ENCODE results near the gene INO80B. TPM values are rescaled to one million over a fixed set of nuclear protein-coding genes. Genes with fewer than 3 reads are reported as not detected.

Gene INO80B
- total RNA-seq, 2 donors from 2014 or later, result 15.4 to 17.8 TPM

- H3K27me3 ChIP-seq (replicated peaks; ENCODE audit: insufficient read depth), result no peaks in the 10 kb centered on the region
- H3K9me3 ChIP-seq, result no peaks in the 10 kb centered on the region
- H3K4me1 ChIP-seq (ENCODE audit: control insufficient read depth in 1 of 2, low read depth in 2 of 2), result no peaks in the 10 kb centered on the region
- TF ChIP-seq CTCF (IDR thresholded peaks at IDR 0.05), result no peak
- H3K4me3 ChIP-seq, result no peak overlapping the region
- H3K36me3 ChIP-seq, result peaks cover 29% of the 10 kb centered on the region
- H3K27ac ChIP-seq, result no peak overlapping the region
- DNase-seq (ENCODE audit: low spot score) (no peak), ATAC-seq (ENCODE audit: insufficient number of reproducible peaks, low FRiP score, low read depth) (no peak)
These were observed 27.3 kb upstream of the INO80B start for GRCh38 chr2:74427551-74427950.

GRCh38 chr2:74428675-74429074 is 26.2 kb upstream of the INO80B start:
- ATAC-seq (ENCODE audit: insufficient number of reproducible peaks, low FRiP score, low read depth) (no peak), DNase-seq (ENCODE audit: low spot score) (no peak)
- no peak overlapping the region for H3K4me3 ChIP-seq
- no peak overlapping the region for H3K27ac ChIP-seq
- no peaks in the 10 kb centered on the region for H3K27me3 ChIP-seq (replicated peaks; ENCODE audit: insufficient read depth)
- TF ChIP-seq CTCF (IDR thresholded peaks at IDR 0.05), result no peak
- no peaks in the 10 kb centered on the region for H3K9me3 ChIP-seq
- no peaks in the 10 kb centered on the region for H3K4me1 ChIP-seq (ENCODE audit: control insufficient read depth in 1 of 2, low read depth in 2 of 2)
- peaks cover 29% of the 10 kb centered on the region for H3K36me3 ChIP-seq

- no peaks in the 10 kb centered on the region for H3K9me3 ChIP-seq
- no peaks in the 10 kb centered on the region for H3K4me1 ChIP-seq (ENCODE audit: control insufficient read depth in 1 of 2, low read depth in 2 of 2)
- H3K27me3 ChIP-seq (replicated peaks; ENCODE audit: insufficient read depth), result no peaks in the 10 kb centered on the region
- no peak overlapping the region for H3K27ac ChIP-seq
- no peak for TF ChIP-seq CTCF (IDR thresholded peaks at IDR 0.05)
- H3K36me3 ChIP-seq, result peaks cover 29% of the 10 kb centered on the region
- ATAC-seq (ENCODE audit: insufficient number of reproducible peaks, low FRiP score, low read depth) (no peak), DNase-seq (ENCODE audit: low spot score) (no peak)
- no peak overlapping the region for H3K4me3 ChIP-seq
These were observed 25.1 kb upstream of the INO80B start for GRCh38 chr2:74429487-74430451.

- no peak overlapping the region for H3K4me3 ChIP-seq
- ATAC-seq (ENCODE audit: insufficient number of reproducible peaks, low FRiP score, low read depth) (no peak), DNase-seq (ENCODE audit: low spot score) (no peak)
- H3K27me3 ChIP-seq (replicated peaks; ENCODE audit: insufficient read depth), result no peaks in the 10 kb centered on the region
- no peaks in the 10 kb centered on the region for H3K9me3 ChIP-seq
- no peak for TF ChIP-seq CTCF (IDR thresholded peaks at IDR 0.05)
- H3K4me1 ChIP-seq (ENCODE audit: control insufficient read depth in 1 of 2, low read depth in 2 of 2), result no peaks in the 10 kb centered on the region
- H3K36me3 ChIP-seq, result peaks cover 29% of the 10 kb centered on the region
- no peak overlapping the region for H3K27ac ChIP-seq
These were observed 24.4 kb upstream of the INO80B start for GRCh38 chr2:74430502-74430901.

- no peak overlapping the region for H3K4me3 ChIP-seq
- ATAC-seq (ENCODE audit: insufficient number of reproducible peaks, low FRiP score, low read depth) (no peak), DNase-seq (ENCODE audit: low spot score) (no peak)
- H3K27ac ChIP-seq, result no peak overlapping the region
- no peaks in the 10 kb centered on the region for H3K27me3 ChIP-seq (replicated peaks; ENCODE audit: insufficient read depth)
- peaks cover 3% of the 10 kb centered on the region for H3K36me3 ChIP-seq
- H3K9me3 ChIP-seq, result no peaks in the 10 kb centered on the region
- H3K4me1 ChIP-seq (ENCODE audit: control insufficient read depth in 1 of 2, low read depth in 2 of 2), result peaks cover 3 to 32% of the 10 kb centered on the region in 2 donors
- TF ChIP-seq CTCF (IDR thresholded peaks at IDR 0.05), result no peak
These were observed 18.6 kb upstream of the INO80B start for GRCh38 chr2:74436111-74436805.
